HK-2 (cell line): ENCODE results near the gene TXLNG.
"Not testable (repeated sequence)": the region's sequence is repeated elsewhere in the genome, so short reads cannot be mapped to it uniquely, and the experiment has no call there.

Experiments
- DNase-seq: peaks from one replicate; pipeline ENCODE4 v3.0.0-alpha.2; 2018; ENCODE audit not compliant: unreplicated experiment

TXLNG gene

GRCh38 chrX:16786139-16786790 is at the start of gene TXLNG:
Gene TXLNG, plus strand, starts transcription at chrX:16786466. Its CDS starts 22 bp downstream, at chrX:16786488.
- DNase-seq: peak; percentile 95

GRCh38 chrX:16737024-16737423 is 49.2 kb upstream of the TXLNG start:
- no peak for DNase-seq

GRCh38 chrX:16739574-16739973 is 46.7 kb upstream of the TXLNG start:
- DNase-seq: no peak

- peak; percentile 60 for DNase-seq
Measured at GRCh38 chrX:16743604-16744325, 42.5 kb upstream of the TXLNG start.

GRCh38 chrX:16745102-16745501 is 41.2 kb upstream of the TXLNG start:
- no peak for DNase-seq

- no peak for DNase-seq
Measured at GRCh38 chrX:16745659-16746058, 40.6 kb upstream of the TXLNG start.

GRCh38 chrX:16748425-16748824 is 37.8 kb upstream of the TXLNG start:
- no peak for DNase-seq

- no peak for DNase-seq
Measured at GRCh38 chrX:16750136-16750535, 36.1 kb upstream of the TXLNG start.

GRCh38 chrX:16754019-16754418 is 32.2 kb upstream of the TXLNG start:
- DNase-seq: no peak

GRCh38 chrX:16756724-16757123 is 29.5 kb upstream of the TXLNG start:
- DNase-seq: no peak

- not testable (repeated sequence) for DNase-seq
Measured at GRCh38 chrX:16761500-16761899, 24.8 kb upstream of the TXLNG start.

- DNase-seq: no peak
Measured at GRCh38 chrX:16762579-16762978, 23.7 kb upstream of the TXLNG start.

GRCh38 chrX:16765594-16765993 is 20.7 kb upstream of the TXLNG start:
- no peak for DNase-seq

- DNase-seq: no peak
Measured at GRCh38 chrX:16770970-16771482, 15.2 kb upstream of the TXLNG start.

- DNase-seq: peak; percentile 57
Measured at GRCh38 chrX:16771483-16772398, 14.5 kb upstream of the TXLNG start.

- DNase-seq: no peak
Measured at GRCh38 chrX:16772460-16772859, 13.8 kb upstream of the TXLNG start.

- no peak for DNase-seq
Measured at GRCh38 chrX:16774746-16775145, 11.5 kb upstream of the TXLNG start.

- DNase-seq: no peak
Measured at GRCh38 chrX:16778545-16778944, 7.7 kb upstream of the TXLNG start.

GRCh38 chrX:16778993-16779392 is 7.3 kb upstream of the TXLNG start:
- DNase-seq: no peak

- not testable (repeated sequence) for DNase-seq
Measured at GRCh38 chrX:16779815-16780214, 6.5 kb upstream of the TXLNG start.

- no peak for DNase-seq
Measured at GRCh38 chrX:16783452-16783851, 2.8 kb upstream of the TXLNG start.

- not testable (repeated sequence) for DNase-seq
Measured at GRCh38 chrX:16784440-16784839, 1.8 kb upstream of the TXLNG start.
